HG03064 (cell line): ENCODE measurements around the gene CYB5A.

Experiments
- ATAC-seq: cut with Tn5 transposase; IDR thresholded peaks from one replicate; pipeline ENCODE4 v1.9.1; 2021; ENCODE audit warnings: low read depth; ENCODE audit not compliant: unreplicated experiment

CYB5A gene

DNA sequence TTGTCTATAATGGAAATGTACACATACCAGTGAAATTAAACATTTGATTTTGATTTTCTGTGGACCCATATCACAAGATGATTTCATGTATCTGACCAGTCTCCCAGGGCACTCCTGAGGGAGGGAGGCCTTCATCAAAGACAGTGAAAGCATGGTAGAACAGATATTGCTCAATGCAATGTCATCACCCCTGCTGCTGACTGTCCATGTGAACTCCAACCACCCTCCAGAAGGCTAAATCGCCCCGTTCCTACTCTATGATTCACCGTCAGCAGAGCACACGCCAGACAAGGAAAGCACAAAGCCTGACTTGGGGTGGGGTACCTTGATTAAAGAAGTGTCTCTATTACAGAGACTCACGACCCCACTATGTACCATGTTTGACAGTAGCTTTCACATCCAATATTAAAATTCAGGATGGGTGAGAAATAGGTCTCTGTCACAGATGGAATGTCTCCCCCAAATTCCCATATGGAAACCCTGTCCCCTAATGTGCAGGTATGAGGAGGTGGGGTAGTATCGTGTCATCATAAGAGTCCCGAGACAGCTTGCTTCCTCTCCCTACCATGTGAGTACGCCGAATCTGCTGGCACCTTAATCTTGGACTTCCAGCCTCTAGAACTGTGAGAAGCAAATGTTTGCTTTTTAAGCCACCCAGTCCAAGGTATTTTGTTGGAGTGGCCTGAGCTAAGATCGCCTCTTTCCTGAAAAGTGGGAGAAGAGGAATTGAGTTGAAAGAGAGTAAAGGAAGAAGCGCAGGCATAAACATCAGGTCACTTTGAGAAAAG lies 42.4 kb downstream of the CYB5A start:
- ATAC-seq, result no peak

- ATAC-seq, result peak; percentile 95
These were observed 43.2 kb downstream of the CYB5A start for GRCh38 chr18:74248595-74248994.

- peak; percentile 29 for ATAC-seq
These were observed 43.6 kb downstream of the CYB5A start for GRCh38 chr18:74248189-74248588.

GRCh38 chr18:74244554-74244953 lies 47.2 kb downstream of the CYB5A start:
- no peak for ATAC-seq

DNA sequence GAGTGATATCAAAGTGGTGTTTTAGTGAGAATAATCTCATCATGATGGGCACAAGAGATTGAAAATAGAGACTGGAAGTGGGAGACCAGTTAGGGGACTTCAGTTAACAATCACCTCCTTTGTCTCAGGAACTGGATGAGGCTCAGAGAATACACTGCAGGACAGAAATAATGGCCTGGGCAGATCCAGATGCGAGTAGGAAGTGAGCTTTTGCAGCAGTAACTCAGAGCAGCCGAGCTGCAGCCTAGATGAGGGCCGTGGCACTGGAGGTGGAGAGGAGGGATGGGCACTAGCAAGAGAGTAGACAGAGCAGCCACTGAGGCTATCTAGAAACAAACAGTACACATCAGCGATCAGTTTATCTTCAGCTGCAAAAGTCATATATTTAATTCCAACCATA lies 48.6 kb downstream of the CYB5A start:
- no peak for ATAC-seq

- no peak for ATAC-seq
These were observed 49.2 kb downstream of the CYB5A start for GRCh38 chr18:74242438-74243096.

- ATAC-seq, result no peak
These were observed 49.8 kb downstream of the CYB5A start for GRCh38 chr18:74241970-74242369.

DNA sequence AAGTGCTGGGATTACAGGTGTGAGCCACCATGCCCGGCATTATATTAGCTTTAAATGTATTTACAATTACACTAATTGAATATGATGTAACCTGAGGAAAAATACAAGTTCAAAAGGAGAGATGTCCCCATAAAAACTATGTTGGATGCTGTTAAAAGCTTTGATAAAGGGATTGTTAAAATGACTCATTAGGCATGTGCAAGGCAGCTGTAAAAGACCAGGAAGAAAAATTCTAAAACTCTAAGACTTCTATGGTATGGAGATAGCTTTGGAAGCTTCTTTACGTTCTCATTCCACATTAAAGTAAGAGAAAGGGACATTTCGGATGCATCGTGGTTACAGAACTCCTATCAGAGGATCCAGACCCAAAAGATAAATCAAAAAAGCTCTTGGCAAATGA lies 50.3 kb downstream of the CYB5A start:
- no peak for ATAC-seq

- ATAC-seq, result no peak
These were observed 52.2 kb downstream of the CYB5A start for GRCh38 chr18:74239567-74239966.

DNA sequence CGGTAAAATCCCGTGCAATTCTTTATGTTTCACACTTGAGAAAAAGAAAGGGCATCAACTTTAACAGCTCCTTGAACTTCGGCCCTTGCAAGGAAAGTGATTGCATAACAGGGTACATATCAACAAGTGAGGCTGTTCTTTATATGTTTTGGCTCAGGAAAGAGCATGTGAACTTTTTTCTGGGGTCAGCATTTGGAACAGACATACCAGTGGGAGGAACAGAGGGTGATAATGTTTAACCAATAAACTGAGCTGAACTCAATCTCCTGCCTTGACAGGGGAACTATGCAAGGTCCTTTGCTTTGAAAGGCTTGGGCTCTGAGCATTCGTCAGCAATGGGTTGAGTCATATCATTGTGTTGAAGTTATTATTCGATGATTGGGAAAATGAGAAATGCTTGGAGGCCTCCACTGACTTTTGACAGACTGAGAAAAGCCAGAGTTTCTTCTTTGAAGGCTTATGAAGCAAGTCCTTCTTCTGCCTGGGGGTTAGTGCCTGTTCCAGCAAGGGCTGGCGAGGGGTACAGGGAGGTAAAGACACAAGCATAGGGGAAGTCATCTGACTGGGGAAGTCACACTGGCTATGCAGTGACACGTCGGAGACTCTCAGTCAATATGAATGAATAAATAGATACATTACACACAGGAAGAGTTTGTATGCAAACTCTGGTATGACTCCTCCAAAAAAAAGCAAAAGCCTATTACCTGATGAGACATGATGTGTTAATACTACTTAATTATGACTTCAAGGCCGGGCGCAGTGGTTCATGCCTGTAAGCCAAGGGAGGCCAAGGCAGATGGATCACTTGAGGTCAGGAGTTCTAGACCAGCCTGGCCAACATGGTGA lies 57.2 kb downstream of the CYB5A start:
- no peak for ATAC-seq

- ATAC-seq, result no peak
These were observed 57.8 kb downstream of the CYB5A start for GRCh38 chr18:74233933-74234325.

GRCh38 chr18:74230922-74231714 lies 60.6 kb downstream of the CYB5A start:
- no peak for ATAC-seq

DNA sequence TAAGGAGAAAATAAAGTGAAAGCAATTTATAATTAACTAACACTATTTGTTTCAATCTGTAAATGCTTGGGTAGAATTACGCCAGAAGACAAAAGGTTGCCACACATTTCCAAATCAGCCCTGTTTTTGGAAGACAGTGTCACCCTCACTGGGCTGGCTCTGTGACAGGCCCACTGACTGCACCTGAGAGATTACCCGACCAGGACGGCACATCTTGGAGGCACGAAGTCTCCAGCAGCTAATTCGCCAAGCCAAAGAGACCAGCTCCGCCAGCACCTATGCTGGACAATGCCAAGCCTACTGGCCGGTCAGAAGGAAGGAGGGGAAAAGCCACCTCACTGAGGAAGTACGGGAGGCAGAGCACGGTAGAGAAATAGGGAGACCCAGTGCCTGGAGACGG lies 61.9 kb downstream of the CYB5A start:
- no peak for ATAC-seq

DNA sequence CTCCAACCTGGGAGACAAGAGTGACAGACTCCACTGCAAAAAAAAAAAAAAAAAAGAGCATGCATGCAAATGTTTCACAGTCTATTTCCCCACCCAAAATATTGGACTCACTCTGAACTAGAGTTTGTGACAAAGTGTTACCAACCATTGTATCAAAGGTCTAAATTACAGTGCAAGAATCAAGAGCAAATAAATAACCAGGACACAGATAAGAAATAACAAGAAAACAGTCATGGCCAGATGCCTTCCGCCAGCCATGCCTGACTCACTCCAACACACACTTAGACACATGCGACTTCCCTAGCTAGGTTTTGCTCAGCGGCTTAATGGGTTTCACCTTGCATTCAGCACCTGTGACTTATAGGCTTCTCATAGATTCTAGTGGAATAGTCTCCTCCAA lies 62.8 kb downstream of the CYB5A start:
- no peak for ATAC-seq

GRCh38 chr18:74228312-74228711 lies 63.5 kb downstream of the CYB5A start:
- ATAC-seq, result no peak

- ATAC-seq, result no peak
These were observed 65.1 kb downstream of the CYB5A start for GRCh38 chr18:74226666-74227065.

GRCh38 chr18:74226156-74226555 lies 65.6 kb downstream of the CYB5A start:
- ATAC-seq, result no peak

- no peak for ATAC-seq
These were observed 66.4 kb downstream of the CYB5A start for GRCh38 chr18:74225193-74225840.

GRCh38 chr18:74222710-74223494 lies 68.9 kb downstream of the CYB5A start:
- ATAC-seq, result no peak
